HCT116 (cell line): ENCODE results near the gene SEPTIN12. TPM values are rescaled to one million over a fixed set of nuclear protein-coding genes. Genes with fewer than 3 reads are reported as not detected.

Experiments used
- ATAC-seq: fragments of 200-7000 bp; cut with Tn5 transposase; 2 replicates; pipeline ENCODE4 v1.9.1; 2020; ENCODE audit warnings: mild to moderate bottlenecking, moderate library complexity
- BruUV-seq: library from RNA; stranded (reverse); fragments of 400-500 nt; replicated peaks from 2 replicates; lab custom pipeline; 2021; lab: Mats Ljungman, UMichigan
- CTCF ChIA-PET: fragments of 300-600 bp; sonication (Branson Sonifier 250); formaldehyde crosslinking; loops from one replicate; lab custom pipeline; 2021; ENCODE audit warnings: antibody characterized with exemption; lab: Charles Lee
- POLR2A ChIA-PET: fragments of 300-600, 350-600 bp; sonication (Branson Sonifier 250); formaldehyde crosslinking; loops from one replicate; lab custom pipeline; 2021; ENCODE audit warnings: antibody characterized with exemption; lab: Charles Lee
- RAD21 ChIA-PET, 2 experiments: fragments of 300-600 bp; sonication (Branson Sonifier 250); formaldehyde crosslinking; loops; one replicate each; lab custom pipeline; 2023; ENCODE audit warnings: low total read pairs in 2 of 2; ENCODE audit not compliant: uncharacterized antibody in 2 of 2, unreplicated experiment in 2 of 2, low non-redundant PET in 1 of 2; lab: Charles Lee
- DNase-seq: peaks from one replicate; pipeline ENCODE4 v3.0.0-alpha.2; 2010; ENCODE audit warnings: low read depth, low spot score
- H2AFZ ChIP-seq: fragments of 200-600 bp; shearing (Covaris generic), sonication (generic); 2 replicates; pipeline ENCODE4 v1.6.1; 2017; ENCODE audit warnings: low read depth, mixed run types, mixed read lengths, antibody characterized with exemption, low read length; ENCODE audit not compliant: poor library complexity, severe bottlenecking
- H3K27ac ChIP-seq: 2 replicates; pipeline ENCODE4 v1.5.1; 2012; ENCODE audit warnings: low read depth, low read length
- H3K27me3 ChIP-seq: fragments of 200-600 bp; sonication (generic); 2 replicates; pipeline ENCODE4 v1.6.1; 2016; ENCODE audit warnings: mixed run types, low read length, mixed read lengths; ENCODE audit not compliant: insufficient read depth
- H3K36me3 ChIP-seq, 2 experiments: fragments of 200-500 bp in 1 of 2; fragments of 200-600 bp in 1 of 2; sonication (Bioruptor generic) in 1 of 2; sonication (generic) in 1 of 2; 2 replicates each; pipeline versions ENCODE4 v1.5.1 to v1.6.1; 2014 to 2016; ENCODE audit warnings: low read length in 2 of 2, inconsistent platforms in 1 of 2, mixed read lengths in 1 of 2, mixed run types in 1 of 2; ENCODE audit not compliant: insufficient read depth in 2 of 2, control insufficient read depth in 1 of 2
- H3K4me1 ChIP-seq, 2 experiments: fragments of 200-600 bp in 1 of 2; sonication (generic) in 1 of 2; 2 replicates each; pipeline versions ENCODE4 v1.5.1 to v1.6.1; 2012 to 2017; ENCODE audit warnings: low read length in 2 of 2, inconsistent platforms in 1 of 2, mild to moderate bottlenecking in 1 of 2, mixed read lengths in 1 of 2, mixed run types in 1 of 2, moderate library complexity in 1 of 2; ENCODE audit not compliant: insufficient read depth in 2 of 2, control insufficient read depth in 1 of 2
- H3K4me2 ChIP-seq: fragments of 200-600 bp; sonication (generic); 2 replicates; pipeline ENCODE4 v1.6.1; 2017; ENCODE audit warnings: mixed run types, low read length, mixed read lengths
- H3K4me3 ChIP-seq, 2 experiments: fragments of 200-600 bp in 1 of 2; sonication (generic) in 1 of 2; replicated peaks in 1 of 2; 2 replicates each; pipeline ENCODE4 v1.5.1; 2011 to 2016; ENCODE audit warnings: low read length in 2 of 2, control low read depth in 1 of 2, low read depth in 1 of 2, mild to moderate bottlenecking in 1 of 2, mixed read lengths in 1 of 2, mixed run types in 1 of 2
- H3K79me2 ChIP-seq: fragments of 200-600 bp; sonication (generic); 2 replicates; pipeline ENCODE4 v1.6.1; 2017; ENCODE audit warnings: mild to moderate bottlenecking, mixed run types, low read length, moderate library complexity, mixed read lengths; ENCODE audit not compliant: insufficient read depth
- H3K9ac ChIP-seq: fragments of 200-600 bp; sonication (generic); 2 replicates; pipeline ENCODE4 v1.6.1; 2016; ENCODE audit warnings: low read length, mixed read lengths
- H3K9me2 ChIP-seq: fragments of 200-600 bp; sonication (generic), shearing (Covaris generic); 2 replicates; pipeline ENCODE4 v1.6.1; 2017; ENCODE audit warnings: mixed run types, mild to moderate bottlenecking, moderate library complexity; ENCODE audit not compliant: insufficient read depth
- H3K9me3 ChIP-seq, 2 experiments: fragments of 200-500 bp in 1 of 2; fragments of 200-600 bp in 1 of 2; sonication (Bioruptor generic) in 1 of 2; sonication (generic) in 1 of 2; 2 replicates each; pipeline ENCODE4 v1.6.1; 2014 to 2017; ENCODE audit warnings: low read length in 2 of 2, mixed read lengths in 2 of 2, inconsistent platforms in 1 of 2, low read depth in 1 of 2, mild to moderate bottlenecking in 1 of 2, mixed run types in 1 of 2, moderate library complexity in 1 of 2; ENCODE audit not compliant: control insufficient read depth in 1 of 2, insufficient read depth in 1 of 2
- H4K20me1 ChIP-seq: fragments of 200-600 bp; sonication (generic), shearing (Covaris generic); 2 replicates; pipeline ENCODE4 v1.6.1; 2017; ENCODE audit warnings: mixed run types, mild to moderate bottlenecking, moderate library complexity; ENCODE audit not compliant: insufficient read depth
- CBX3 ChIP-seq: IDR thresholded peaks from 2 replicates; pipeline ENCODE4 v1.6.1; 2012; ENCODE audit warnings: low read depth
- CEBPB ChIP-seq: IDR thresholded peaks from 2 replicates; pipeline ENCODE4 v1.6.1; 2012; ENCODE audit warnings: low read depth
- CTCF ChIP-seq, 3 experiments: fragments of 200-600 bp in 1 of 3; sonication (generic) in 1 of 3; IDR thresholded peaks in 2 of 3; conservative IDR thresholded peaks in 1 of 3; 2 replicates each; pipeline ENCODE4 v1.5.1; 2012 to 2017; ENCODE audit warnings: low read depth in 2 of 3, low read length in 2 of 3, antibody characterized with exemption in 1 of 3, borderline replicate concordance in 1 of 3, control low read depth in 1 of 3, mild to moderate bottlenecking in 1 of 3, mixed read lengths in 1 of 3, mixed run types in 1 of 3, moderate library complexity in 1 of 3; ENCODE audit not compliant: insufficient read depth in 1 of 3
- ELF1 ChIP-seq: IDR thresholded peaks from 2 replicates; pipeline ENCODE4 v1.6.1; 2012; ENCODE audit warnings: low read depth, borderline replicate concordance
- EZH2 ChIP-seq: fragments of 200-600 bp; sonication (generic); IDR thresholded peaks from 2 replicates; pipeline ENCODE4 v1.6.1; 2017; ENCODE audit warnings: antibody characterized with exemption, mixed run types
- EZH2phosphoT487 ChIP-seq: fragments of 200-600 bp; IDR thresholded peaks from 2 replicates; pipeline ENCODE4 v1.6.1; 2018; ENCODE audit warnings: antibody characterized with exemption, borderline replicate concordance
- FOSL1 ChIP-seq: IDR thresholded peaks from 2 replicates; pipeline ENCODE4 v1.6.1; 2012; ENCODE audit warnings: low read depth
- JUND ChIP-seq: IDR thresholded peaks from 2 replicates; pipeline ENCODE4 v1.6.1; 2012
- MAX ChIP-seq: IDR thresholded peaks from 2 replicates; pipeline ENCODE4 v1.6.1; 2012
- POLR2A ChIP-seq: IDR thresholded peaks from 2 replicates; pipeline ENCODE4 v1.7.0; 2011; ENCODE audit warnings: borderline replicate concordance; ENCODE audit not compliant: insufficient read depth, insufficient read length; ENCODE audit errors: extremely low read depth
- RAD21 ChIP-seq: IDR thresholded peaks from 2 replicates; pipeline ENCODE4 v1.6.1; 2012; ENCODE audit warnings: low read depth, mild to moderate bottlenecking
- SIN3A ChIP-seq: IDR thresholded peaks from 2 replicates; pipeline ENCODE4 v1.6.1; 2012; ENCODE audit warnings: low read depth
- SP1 ChIP-seq: IDR thresholded peaks from 2 replicates; pipeline ENCODE4 v1.6.1; 2012; ENCODE audit warnings: low read depth
- YY1 ChIP-seq: IDR thresholded peaks from 2 replicates; pipeline ENCODE4 v1.6.1; 2011; ENCODE audit warnings: low read length, low read depth, moderate library complexity, mild to moderate bottlenecking; ENCODE audit not compliant: insufficient replicate concordance; ENCODE audit errors: extremely low read depth
- ZBTB33 ChIP-seq: IDR thresholded peaks from 2 replicates; pipeline ENCODE4 v1.6.1; 2011; ENCODE audit warnings: mild to moderate bottlenecking, low read length, moderate library complexity; ENCODE audit not compliant: insufficient replicate concordance; ENCODE audit errors: extremely low read depth
- ZFX ChIP-seq: fragments of 450-650 bp; IDR thresholded peaks from 2 replicates; pipeline ENCODE4 v1.6.1; 2017
- ZNF274 ChIP-seq: fragments of 200-500 bp; sonication (Bioruptor generic); IDR thresholded peaks from 2 replicates; pipeline ENCODE4 v1.6.1; 2014; ENCODE audit warnings: mild to moderate bottlenecking, low read depth, low read length, inconsistent platforms
- intact Hi-C: fragments of 100-400 bp; cut with micrococcal nuclease; formaldehyde crosslinking; loops from 2 replicates; pipeline ENCODE4 v1.10.0; 2022
- total RNA-seq: library from RNA; stranded (reverse); gene quantifications from one replicate; pipeline ENCODE4 v1.2.1, GENCODE V29; 2021; ENCODE audit not compliant: unreplicated experiment

SEPTIN12 gene
- total RNA-seq, 1 experiment from 2014 or later, result not detected

GRCh38 chr16:4790871-4791270, 2.7 kb upstream of the SEPTIN12 start:
- no peak for TF ChIP-seq ZNF274
- no peak for TF ChIP-seq YY1
- TF ChIP-seq JUND, result no peak
- no peak for TF ChIP-seq ELF1
- no peak for TF ChIP-seq CEBPB
- TF ChIP-seq FOSL1, result no peak
- TF ChIP-seq CTCF (IDR thresholded peaks at IDR 0.05 in 2 of 3, conservative IDR thresholded peaks at IDR 0.05 in 1 of 3; ENCODE audit: borderline replicate concordance in 1 of 3, insufficient read depth in 1 of 3, low read depth in 2 of 3, low read length in 2 of 3), result no peak
- no peak for TF ChIP-seq RAD21
- TF ChIP-seq POLR2A, result no peak
- no peak for TF ChIP-seq ZFX
- no peak for TF ChIP-seq CBX3
- no peak for TF ChIP-seq SIN3A
- no peak for TF ChIP-seq MAX
- no peak for TF ChIP-seq EZH2phosphoT487
- TF ChIP-seq SP1, result no peak
- TF ChIP-seq ZBTB33, result no peak
- no peak for TF ChIP-seq EZH2
- TF ChIP-seq, all 23 proteins: peak for 0
- no peaks in the 10 kb centered on the region for H3K79me2 ChIP-seq
- H3K27me3 ChIP-seq, result no peaks in the 10 kb centered on the region
- intact Hi-C loops, result no loop called here
- no peak overlapping the region for H3K4me3 ChIP-seq
- H3K9ac ChIP-seq, result no peak overlapping the region
- no peaks in the 10 kb centered on the region for H3K36me3 ChIP-seq
- H3K4me2 ChIP-seq, result no peak overlapping the region
- ATAC-seq, result no peak
- no TSS peak for BruUV-seq
- no peak overlapping the region for H2AFZ ChIP-seq
- ChIA-PET CTCF (no interaction called here), POLR2A (interaction anchor here (1.2 kb wide), 1 partner anchor 22 kb away, joined by 3 read pairs; no protein-coding TSS in a partner anchor), RAD21 (no interaction called here)
- H3K9me2 ChIP-seq, result no peaks in the 10 kb centered on the region
- H4K20me1 ChIP-seq, result no peaks in the 10 kb centered on the region
- no peak overlapping the region for H3K27ac ChIP-seq
- peaks cover 6 to 7% of the 10 kb centered on the region in 2 experiments for H3K4me1 ChIP-seq
- DNase-seq, result no peak
- H3K9me3 ChIP-seq, result no peaks in the 10 kb centered on the region
